ENCODE measurements around the gene GRIK5.

Gene GRIK5

GRCh38 chr19:41990615-41991014 lies 79.4 kb downstream of the GRIK5 start:
- no peak for DNase-seq (ENCODE audit: low read depth in 3 of 3)

GRCh38 chr19:41990028-41990427 lies 80.0 kb downstream of the GRIK5 start:
- DNase-seq (ENCODE audit: low read depth in 3 of 3): no peak

- DNase-seq (ENCODE audit: low read depth in 3 of 3): no peak
Measured at GRCh38 chr19:41988947-41989346, 81.1 kb downstream of the GRIK5 start.

- DNase-seq (ENCODE audit: low read depth in 3 of 3): no peak
Measured at GRCh38 chr19:41987141-41987860, 82.7 kb downstream of the GRIK5 start.

GRCh38 chr19:41984961-41985360 lies 85.0 kb downstream of the GRIK5 start:
- no peak for DNase-seq (ENCODE audit: low read depth in 3 of 3)

GRCh38 chr19:41981724-41982123 lies 88.3 kb downstream of the GRIK5 start:
- no peak for DNase-seq (ENCODE audit: low read depth in 3 of 3)

- DNase-seq (ENCODE audit: low read depth in 3 of 3): no peak
Measured at GRCh38 chr19:41978470-41978869, 91.5 kb downstream of the GRIK5 start.

- no peak for DNase-seq (ENCODE audit: low read depth in 3 of 3)
Measured at GRCh38 chr19:41977916-41978315, 92.1 kb downstream of the GRIK5 start.

- DNase-seq (ENCODE audit: low read depth in 3 of 3): no peak
Measured at GRCh38 chr19:41974652-41975051, 95.4 kb downstream of the GRIK5 start.

- no peak for DNase-seq (ENCODE audit: low read depth in 3 of 3)
Measured at GRCh38 chr19:41971363-41971762, 98.6 kb downstream of the GRIK5 start.

GRCh38 chr19:41969772-41970458 lies 100.1 kb downstream of the GRIK5 start:
- no peak for DNase-seq (ENCODE audit: low read depth in 3 of 3)

GRCh38 chr19:41968751-41969595 lies 101.0 kb downstream of the GRIK5 start:
- no peak for DNase-seq (ENCODE audit: low read depth in 3 of 3)

- DNase-seq (ENCODE audit: low read depth in 3 of 3): no peak
Measured at GRCh38 chr19:41967054-41967783, 102.8 kb downstream of the GRIK5 start.

GRCh38 chr19:41965106-41965505 lies 104.9 kb downstream of the GRIK5 start:
- no peak for DNase-seq (ENCODE audit: low read depth in 3 of 3)

- DNase-seq (ENCODE audit: low read depth in 3 of 3): no peak
Measured at GRCh38 chr19:41960973-41961372, 109.0 kb downstream of the GRIK5 start.

- peak; percentile 75 to 86 (median 83) for DNase-seq (ENCODE audit: low read depth in 3 of 3)
Measured at GRCh38 chr19:41959056-41960053, 110.7 kb downstream of the GRIK5 start, which contains the start of gene RABAC1. Gene RABAC1, minus strand, starts transcription at chr19:41959321. Its CDS starts 29 bp downstream, at chr19:41959292.

- peak; percentile 61 to 89 (median 65) for DNase-seq (ENCODE audit: low read depth in 3 of 3)
Measured at GRCh38 chr19:41958367-41959055, 111.5 kb downstream of the GRIK5 start.

GRCh38 chr19:41957838-41958366 lies 112.1 kb downstream of the GRIK5 start:
- DNase-seq (ENCODE audit: low read depth in 3 of 3): peak in 1 of 3 experiments; percentile 38

GRCh38 chr19:41957161-41957837 lies 112.7 kb downstream of the GRIK5 start:
- no peak for DNase-seq (ENCODE audit: low read depth in 3 of 3)
